GM12878 (cell line): Measurements from ENCODE around the gene KPNA1. TPM values are rescaled to one million over a fixed set of nuclear protein-coding genes. Genes with fewer than 3 reads are reported as not detected.

Source experiments
- ASH2L ChIP-seq: fragments of 300-600, 200-600 bp; sonication (generic); IDR thresholded peaks from 2 replicates; pipeline ENCODE4 v1.6.1; 2017; ENCODE audit warnings: low read depth, mild to moderate bottlenecking, borderline replicate concordance
- BACH1 ChIP-seq: fragments of 450-650 bp; IDR thresholded peaks from 2 replicates; pipeline ENCODE4 v1.6.1; 2017; ENCODE audit warnings: mild to moderate bottlenecking, borderline replicate concordance
- BHLHE40 ChIP-seq, 2 experiments: fragments of 450-650 bp in 1 of 2; IDR thresholded peaks; 2 replicates each; pipeline ENCODE4 v1.6.1; 2011 to 2017; ENCODE audit warnings: low read depth in 2 of 2, borderline replicate concordance in 1 of 2, improper control_type of control experiment in 1 of 2, low read length in 1 of 2, mild to moderate bottlenecking in 1 of 2
- BRCA1 ChIP-seq: IDR thresholded peaks from 2 replicates; pipeline ENCODE4 v1.6.1; 2011; ENCODE audit warnings: low read depth, low read length, improper control_type of control experiment
- CBFB ChIP-seq: IDR thresholded peaks from 2 replicates; pipeline ENCODE4 v1.6.1; 2016; ENCODE audit warnings: antibody characterized with exemption, low read depth
- CBX3 ChIP-seq: fragments of 200-600 bp; sonication (generic); IDR thresholded peaks from 2 replicates; pipeline ENCODE4 v1.6.1; 2016; ENCODE audit warnings: low read depth, borderline replicate concordance
- CHD1 ChIP-seq: IDR thresholded peaks from 2 replicates; pipeline ENCODE4 v1.6.1; 2012; ENCODE audit warnings: low read depth, low read length, improper control_type of control experiment
- CHD4 ChIP-seq: fragments of 200-600 bp; sonication (generic); IDR thresholded peaks from 2 replicates; pipeline ENCODE4 v1.6.1; 2016; ENCODE audit warnings: mild to moderate bottlenecking
- CREB1 ChIP-seq: IDR thresholded peaks from 2 replicates; pipeline ENCODE4 v1.6.1; 2012; ENCODE audit warnings: low read depth, mild to moderate bottlenecking, inconsistent platforms
- ESRRA ChIP-seq: IDR thresholded peaks from 2 replicates; pipeline ENCODE4 v1.6.1; 2012; ENCODE audit warnings: mild to moderate bottlenecking, low read length, improper control_type of control experiment
- FOS ChIP-seq: IDR thresholded peaks from 3 replicates; pipeline ENCODE4 v1.6.1; 2011; ENCODE audit warnings: borderline replicate concordance; ENCODE audit not compliant: insufficient read length; ENCODE audit errors: extremely low read depth
- HDAC2 ChIP-seq: fragments of 200-600 bp; sonication (generic); IDR thresholded peaks from 2 replicates; pipeline ENCODE4 v1.6.1; 2017
- IRF5 ChIP-seq: fragments of 450-650 bp; IDR thresholded peaks from 2 replicates; pipeline ENCODE4 v1.6.1; 2017; ENCODE audit warnings: borderline replicate concordance
- LARP7 ChIP-seq: fragments of 450-650 bp; IDR thresholded peaks from 2 replicates; pipeline ENCODE4 v1.6.1; 2017; ENCODE audit warnings: mild to moderate bottlenecking
- NFIC ChIP-seq: IDR thresholded peaks from 2 replicates; pipeline ENCODE4 v1.6.1; 2012; ENCODE audit warnings: low read depth, mild to moderate bottlenecking, inconsistent platforms, low read length, moderate library complexity
- NFXL1 ChIP-seq: fragments of 450-650 bp; IDR thresholded peaks from 2 replicates; pipeline ENCODE4 v1.6.1; 2017; ENCODE audit warnings: antibody characterized with exemption, mild to moderate bottlenecking, borderline replicate concordance
- NR2F1 ChIP-seq: fragments of 450-650 bp; conservative IDR thresholded peaks from 2 replicates; pipeline ENCODE4 v1.6.1; 2017; ENCODE audit warnings: mild to moderate bottlenecking
- PAX8 ChIP-seq: fragments of 450-650 bp; IDR thresholded peaks from 2 replicates; pipeline ENCODE4 v1.6.1; 2017; ENCODE audit warnings: mild to moderate bottlenecking, moderate library complexity
- RAD51 ChIP-seq: fragments of 450-650 bp; IDR thresholded peaks from 2 replicates; pipeline ENCODE4 v1.6.1; 2016; ENCODE audit warnings: moderate library complexity, mild to moderate bottlenecking, inconsistent platforms
- SIN3A ChIP-seq: IDR thresholded peaks from 2 replicates; pipeline ENCODE4 v1.6.1; 2012; ENCODE audit warnings: low read depth, low read length, improper control_type of control experiment
- SMAD5 ChIP-seq: IDR thresholded peaks from 2 replicates; pipeline ENCODE4 v1.6.1; 2016; ENCODE audit warnings: antibody characterized with exemption, low read depth
- SMARCA5 ChIP-seq: fragments of 450-650 bp; IDR thresholded peaks from 2 replicates; pipeline ENCODE4 v1.6.1; 2017; ENCODE audit warnings: mild to moderate bottlenecking
- SMC3 ChIP-seq: IDR thresholded peaks from 2 replicates; pipeline ENCODE4 v1.6.1; 2011; ENCODE audit warnings: low read length, improper control_type of control experiment, borderline replicate concordance
- TAF1 ChIP-seq: IDR thresholded peaks from 2 replicates; pipeline ENCODE4 v1.6.1; 2011; ENCODE audit warnings: mild to moderate bottlenecking, low read depth, low read length, borderline replicate concordance
- TCF12 ChIP-seq: IDR thresholded peaks from 2 replicates; pipeline ENCODE4 v1.6.1; 2011; ENCODE audit warnings: low read depth, mild to moderate bottlenecking, low read length
- USF1 ChIP-seq: IDR thresholded peaks from 2 replicates; pipeline ENCODE4 v1.6.1; 2011; ENCODE audit warnings: borderline replicate concordance, low read depth, mild to moderate bottlenecking, moderate library complexity, mixed read lengths, low read length; ENCODE audit not compliant: insufficient read depth; ENCODE audit errors: extremely low read length
- USF2 ChIP-seq: IDR thresholded peaks from 2 replicates; pipeline ENCODE4 v1.6.1; 2011; ENCODE audit warnings: low read depth, low read length, improper control_type of control experiment, borderline replicate concordance
- ZSCAN29 ChIP-seq: fragments of 450-650 bp; IDR thresholded peaks from 2 replicates; pipeline ENCODE4 v1.6.1; 2017; ENCODE audit warnings: mild to moderate bottlenecking, moderate library complexity
- polyA plus RNA-seq, 11 experiments: library from polyadenylated mRNA; depleted of rRNA in 4 of 11; unstranded in 6 of 11; stranded (reverse) in 5 of 11; fragments of >200 nt; fragmentation: Nextera tagmentation in 4 of 11; fragmentation: Illumina TruSeq in 1 of 11; extraction: Ambion mirVana in 4 of 11; extraction: Trizol in 1 of 11; gene quantifications; 1 replicate in 1 of 11; 2 replicates in 10 of 11; pipeline versions ENCODE4 v1.2.1 to v1.2.3, GENCODE V29; 2011 to 2016; ENCODE audit warnings: inconsistent platforms in 2 of 11, missing spikeins in 2 of 11, low read depth in 1 of 11
- total RNA-seq, 4 experiments: library from RNA; depleted of rRNA in 3 of 4; stranded (reverse); fragments of >200 nt in 3 of 4; fragmentation: Illumina TruSeq in 1 of 4; extraction: Trizol in 1 of 4; gene quantifications; 2 replicates each; pipeline versions ENCODE4 v1.2.1 to v1.2.3, GENCODE V29; 2013 to 2021
- TF ChIP-seq, protein P1 (sequence below): fragments of 450-650 bp; IDR thresholded peaks from 2 replicates; pipeline ENCODE4 v1.6.1; 2017; ENCODE audit warnings: mild to moderate bottlenecking

Gene KPNA1
- total and polyA plus RNA-seq, 10 of the 15 experiments (the other 5 are each of a cell fraction or from before 2014, with no cell fraction given), result 8.5 to 52.7 (median 41.0) TPM

GRCh38 chr3:122564155-122564912, 49.6 kb upstream of the KPNA1 start, which contains the start of the genes DTX3L and PARP9 (continued):
- TF ChIP-seq CHD4, result no peak
- no peak for TF ChIP-seq CHD1
- no peak for TF ChIP-seq BRCA1
- TF ChIP-seq, protein P1, sequence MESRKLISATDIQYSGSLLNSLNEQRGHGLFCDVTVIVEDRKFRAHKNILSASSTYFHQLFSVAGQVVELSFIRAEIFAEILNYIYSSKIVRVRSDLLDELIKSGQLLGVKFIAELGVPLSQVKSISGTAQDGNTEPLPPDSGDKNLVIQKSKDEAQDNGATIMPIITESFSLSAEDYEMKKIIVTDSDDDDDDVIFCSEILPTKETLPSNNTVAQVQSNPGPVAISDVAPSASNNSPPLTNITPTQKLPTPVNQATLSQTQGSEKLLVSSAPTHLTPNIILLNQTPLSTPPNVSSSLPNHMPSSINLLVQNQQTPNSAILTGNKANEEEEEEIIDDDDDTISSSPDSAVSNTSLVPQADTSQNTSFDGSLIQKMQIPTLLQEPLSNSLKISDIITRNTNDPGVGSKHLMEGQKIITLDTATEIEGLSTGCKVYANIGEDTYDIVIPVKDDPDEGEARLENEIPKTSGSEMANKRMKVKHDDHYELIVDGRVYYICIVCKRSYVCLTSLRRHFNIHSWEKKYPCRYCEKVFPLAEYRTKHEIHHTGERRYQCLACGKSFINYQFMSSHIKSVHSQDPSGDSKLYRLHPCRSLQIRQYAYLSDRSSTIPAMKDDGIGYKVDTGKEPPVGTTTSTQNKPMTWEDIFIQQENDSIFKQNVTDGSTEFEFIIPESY, result no peak
- no peak for TF ChIP-seq HDAC2
- no peak for TF ChIP-seq CBX3
- TF ChIP-seq USF1, result no peak
- TF ChIP-seq NR2F1, result peak; percentile 71
- no peak for TF ChIP-seq CBFB
- TF ChIP-seq USF2, result no peak
- TF ChIP-seq NFXL1, result peak; percentile 44
- TF ChIP-seq RAD51, result no peak
- TF ChIP-seq FOS, result no peak
- peak; percentile 29; the same call in 1 of the 2 replicates for TF ChIP-seq TAF1
- TF ChIP-seq SMAD5, result peak; percentile 34; the same call in 1 of the 2 replicates
- 0 out of 2 replicates have a peak, but pooled peaks have one; percentile 23 for TF ChIP-seq CREB1
- peak; percentile 33; the same call in 1 of the 2 replicates for TF ChIP-seq SIN3A
- TF ChIP-seq ESRRA, result no peak
- peak; percentile 63; the same call in 1 of the 2 replicates for TF ChIP-seq TCF12
- peak; percentile 97; the same call in 1 of the 2 replicates for TF ChIP-seq ASH2L
- no peak for TF ChIP-seq IRF5
- no peak; the same call in 1 of the 2 replicates for TF ChIP-seq SMARCA5
- TF ChIP-seq PAX8, result no peak
- no peak for TF ChIP-seq SMC3
- peak; percentile 77 for TF ChIP-seq LARP7
- TF ChIP-seq ZSCAN29, result no peak
- TF ChIP-seq NFIC, result no peak
- peak; percentile 68 for TF ChIP-seq BACH1
- TF ChIP-seq BHLHE40 (IDR thresholded peaks at IDR 0.05; ENCODE audit: borderline replicate concordance in 1 of 2, low read depth in 2 of 2, low read length in 1 of 2), result peak; percentile 9 to 56; a peak in 3 of 4 replicates
